Fibroblast of skin of right quadriceps (primary cell): ENCODE measurements around the gene PLA2G4F.
"Not testable (repeated sequence)": the region's sequence is repeated elsewhere in the genome, so short reads cannot be mapped to it uniquely, and the experiment has no call there.

Source experiments
- DNase-seq: peaks from one replicate; pipeline ENCODE4 v3.0.0-alpha.2; 2013

PLA2G4F gene

GRCh38 chr15:42092398-42093318 is 63.8 kb downstream of the PLA2G4F start:
- peak; percentile 46 for DNase-seq

GRCh38 chr15:42091753-42092397 is 64.6 kb downstream of the PLA2G4F start:
- DNase-seq, result not testable (repeated sequence)

GRCh38 chr15:42090781-42091180 is 65.7 kb downstream of the PLA2G4F start:
- no peak for DNase-seq

DNA sequence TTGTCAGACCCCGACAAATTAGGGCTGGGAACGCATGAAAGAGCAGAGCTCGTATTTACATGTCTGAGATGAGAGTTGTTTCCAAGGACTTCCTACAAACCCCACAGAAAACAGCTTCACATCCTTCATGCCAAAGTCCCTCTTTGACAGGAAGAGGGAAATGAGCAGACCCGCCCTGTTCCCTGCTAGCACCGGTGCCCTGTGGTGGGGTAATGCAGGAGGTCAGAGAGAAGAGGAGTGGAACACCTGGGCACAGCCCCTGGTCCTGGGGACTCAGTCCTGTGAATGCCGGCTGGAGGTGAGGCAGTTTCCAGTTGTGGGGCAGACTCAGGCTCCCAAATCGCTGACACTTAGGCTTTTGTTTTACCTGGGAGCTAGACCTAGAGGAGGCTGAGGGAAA is 66.1 kb downstream of the PLA2G4F start:
- DNase-seq, result no peak

DNA sequence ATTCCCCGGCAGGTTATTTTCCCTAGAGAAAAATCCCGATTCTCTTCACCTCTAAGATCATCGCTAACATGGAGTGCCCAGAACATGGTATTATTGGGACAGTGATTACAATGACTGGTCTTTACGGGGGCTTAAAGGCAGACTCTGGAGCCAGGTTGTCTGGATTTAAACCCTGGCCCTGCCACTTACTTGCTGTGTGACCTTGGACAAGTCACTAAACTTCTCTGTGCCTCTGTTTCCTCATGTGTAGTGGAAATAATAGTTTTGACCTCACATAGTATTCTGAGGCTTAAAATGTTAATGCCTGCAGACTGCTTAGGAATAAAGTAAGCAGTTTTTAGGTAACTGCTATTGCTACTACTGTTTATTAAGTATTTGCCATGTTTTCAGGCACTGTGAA is 66.5 kb downstream of the PLA2G4F start:
- DNase-seq, result no peak
